Retina (tissue), 1 donor: Measurements from ENCODE around the gene SLC30A3.

Experiments used
- DNase-seq: peaks from one replicate; pipeline ENCODE4 v3.0.0-alpha.2; 2016

The SLC30A3 gene

DNA sequence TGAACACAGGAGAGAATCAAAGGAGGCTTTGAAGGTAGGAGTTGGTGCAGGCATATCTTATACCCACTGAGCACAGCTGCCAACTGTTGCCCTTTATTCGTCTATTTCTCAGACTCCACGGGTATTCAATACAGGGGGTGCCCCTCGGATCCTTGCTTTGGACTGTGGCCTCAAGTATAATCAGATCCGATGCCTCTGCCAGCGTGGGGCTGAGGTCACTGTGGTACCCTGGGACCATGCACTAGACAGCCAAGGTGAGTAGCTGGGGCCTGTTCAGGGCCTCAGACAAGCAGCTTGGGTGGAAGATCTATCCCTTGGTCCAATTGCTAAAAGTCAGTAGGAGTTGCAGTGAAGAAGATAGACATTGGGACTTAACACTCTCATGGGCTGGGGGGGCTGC lies 40.4 kb downstream of the SLC30A3 start:
- no peak for DNase-seq

DNA sequence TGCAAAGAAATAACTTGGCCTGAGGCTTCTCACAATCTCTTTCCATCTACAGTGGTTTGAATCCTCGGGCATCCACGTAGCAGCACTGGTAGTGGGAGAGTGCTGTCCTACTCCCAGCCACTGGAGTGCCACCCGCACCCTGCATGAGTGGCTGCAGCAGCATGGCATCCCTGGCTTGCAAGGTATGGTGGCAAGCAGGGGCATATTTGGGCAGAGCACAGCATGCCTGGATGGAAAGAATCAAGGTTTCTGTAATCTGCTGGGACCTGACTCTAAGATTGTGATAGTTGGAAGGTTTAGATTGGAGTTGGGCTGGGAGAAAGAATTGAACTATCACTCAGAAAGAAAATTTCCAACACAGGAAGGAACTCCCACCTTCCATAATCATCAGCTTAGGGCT lies 41.7 kb downstream of the SLC30A3 start:
- DNase-seq: no peak

DNA sequence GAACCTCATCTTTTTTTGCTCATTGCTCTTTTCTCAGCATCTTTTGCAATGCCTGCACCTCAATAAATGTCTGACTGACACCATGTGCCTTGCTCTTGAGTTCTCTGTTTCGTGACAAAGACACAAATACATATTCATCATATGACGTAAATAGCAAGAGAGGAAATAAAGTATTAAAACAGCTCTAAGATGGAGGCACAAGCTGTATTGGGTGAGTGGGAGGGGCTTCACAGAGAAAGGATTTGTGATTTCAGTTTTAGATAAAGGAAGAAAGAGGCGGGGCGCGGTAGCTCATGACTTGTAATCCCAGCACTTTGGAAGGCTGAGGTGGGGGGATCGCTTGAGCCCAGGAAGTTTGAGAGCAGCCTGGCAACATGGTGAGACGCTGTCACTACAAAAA lies 42.8 kb downstream of the SLC30A3 start:
- DNase-seq: no peak

DNA sequence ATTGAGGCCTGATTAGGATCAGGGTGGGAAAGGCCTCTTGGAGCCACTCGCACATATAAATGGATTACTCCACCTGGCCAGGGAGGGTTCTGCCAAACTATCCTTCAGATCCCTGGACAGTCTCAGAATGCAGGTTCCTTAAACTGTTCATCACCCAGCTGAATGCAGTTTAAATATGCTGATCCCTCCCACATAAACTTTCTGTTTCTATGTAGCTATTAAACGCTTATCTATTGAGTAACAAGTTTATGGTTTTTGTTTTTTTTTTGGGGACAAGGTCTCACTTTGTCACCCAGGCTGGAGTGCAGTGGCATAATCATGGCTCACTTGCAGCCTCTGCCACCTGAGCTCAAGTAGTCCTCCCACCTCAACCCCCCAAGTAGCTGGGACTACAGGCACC lies 43.8 kb downstream of the SLC30A3 start:
- DNase-seq: no peak

DNA sequence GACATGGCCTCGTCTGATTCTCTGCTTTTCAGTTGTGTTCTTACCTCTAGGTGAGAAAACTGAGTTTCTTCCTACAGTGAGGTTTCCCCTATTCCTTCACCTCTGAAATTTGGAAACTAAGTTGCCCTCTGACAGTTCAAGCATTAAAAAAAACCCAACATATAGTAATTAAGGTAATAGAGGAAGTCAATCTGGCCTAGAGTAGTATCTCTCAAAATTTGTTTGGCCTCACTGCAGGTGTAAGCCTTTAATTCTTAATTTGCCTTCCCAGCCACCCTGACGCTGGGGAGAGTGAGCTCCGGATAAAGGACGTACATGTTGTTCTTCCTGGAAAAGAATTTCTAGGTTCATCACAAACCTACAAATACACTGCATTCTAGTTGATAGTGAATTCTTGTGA lies 44.2 kb downstream of the SLC30A3 start:
- DNase-seq: no peak

DNA sequence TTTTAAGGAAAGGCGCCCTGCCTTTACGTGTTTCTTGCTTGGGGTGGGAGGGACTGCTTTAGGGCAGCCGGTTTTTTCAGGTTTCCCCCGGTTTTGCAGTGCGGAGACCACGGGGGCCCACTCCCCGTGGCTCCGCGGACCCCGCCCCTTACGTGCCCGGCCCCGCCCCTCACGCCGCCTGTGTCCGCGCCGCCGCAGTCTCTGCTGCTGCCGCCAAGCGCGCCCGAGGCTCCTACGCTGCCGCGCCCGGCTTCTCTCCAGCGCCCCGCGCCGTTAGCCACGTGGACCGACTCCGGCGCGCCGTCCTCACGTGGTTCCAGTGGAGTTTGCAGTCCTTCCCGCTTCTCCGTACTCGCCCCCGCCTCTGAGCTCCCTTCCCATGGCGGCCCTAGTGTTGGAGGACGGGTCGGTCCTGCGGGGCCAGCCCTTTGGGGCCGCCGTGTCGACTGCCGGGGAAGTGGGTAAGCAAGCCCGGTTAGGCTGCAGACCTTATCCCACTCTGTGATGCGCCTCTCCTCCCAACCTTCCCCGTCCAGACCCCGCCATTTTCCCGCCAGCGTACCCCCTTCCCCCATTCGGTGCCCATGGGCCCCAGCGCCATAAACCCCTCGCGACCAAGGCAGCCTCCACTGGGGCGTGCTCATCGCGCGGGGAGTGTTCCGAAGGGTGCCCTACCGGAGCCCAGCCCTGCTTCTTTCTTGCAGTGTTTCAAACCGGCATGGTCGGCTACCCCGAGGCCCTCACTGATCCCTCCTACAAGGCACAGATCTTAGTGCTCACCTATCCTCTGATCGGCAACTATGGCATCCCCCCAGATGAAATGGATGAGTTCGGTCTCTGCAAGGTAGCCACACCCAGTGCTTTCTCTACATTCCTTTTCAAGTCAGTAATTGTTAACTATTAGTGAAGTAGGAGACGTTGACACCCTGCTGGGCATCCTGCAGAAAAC lies 45.4 kb downstream of the SLC30A3 start, which contains the start of gene CAD:
Gene CAD, plus strand, starts transcription at position 197 of the 949 bp plus-strand sequence. Its CDS starts 183 bp downstream, at position 380.
- peak; percentile 88 for DNase-seq

DNA sequence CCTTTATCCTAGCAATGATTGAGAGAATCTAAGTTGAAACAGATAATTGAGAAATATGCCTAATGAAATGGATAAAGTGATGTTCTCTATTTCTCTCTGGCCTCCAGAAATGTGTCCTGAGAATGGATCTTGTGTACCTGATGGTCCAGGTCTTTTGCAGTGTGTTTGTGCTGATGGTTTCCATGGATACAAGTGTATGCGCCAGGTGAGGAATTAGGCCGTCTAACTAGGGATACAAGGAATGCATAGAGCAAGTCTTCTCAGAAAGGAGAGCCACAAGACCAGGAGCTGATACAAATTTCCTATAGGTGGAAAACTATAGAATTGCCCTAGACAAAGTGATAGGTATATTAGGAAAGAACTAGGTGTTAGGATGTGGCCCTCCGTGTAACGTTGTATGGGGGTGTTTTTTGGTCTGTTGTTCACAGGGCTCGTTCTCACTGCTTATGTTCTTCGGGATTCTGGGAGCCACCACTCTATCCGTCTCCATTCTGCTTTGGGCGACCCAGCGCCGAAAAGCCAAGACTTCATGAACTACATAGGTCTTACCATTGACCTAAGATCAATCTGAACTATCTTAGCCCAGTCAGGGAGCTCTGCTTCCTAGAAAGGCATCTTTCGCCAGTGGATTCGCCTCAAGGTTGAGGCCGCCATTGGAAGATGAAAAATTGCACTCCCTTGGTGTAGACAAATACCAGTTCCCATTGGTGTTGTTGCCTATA lies 46.3 kb downstream of the SLC30A3 start:
- no peak for DNase-seq

DNA sequence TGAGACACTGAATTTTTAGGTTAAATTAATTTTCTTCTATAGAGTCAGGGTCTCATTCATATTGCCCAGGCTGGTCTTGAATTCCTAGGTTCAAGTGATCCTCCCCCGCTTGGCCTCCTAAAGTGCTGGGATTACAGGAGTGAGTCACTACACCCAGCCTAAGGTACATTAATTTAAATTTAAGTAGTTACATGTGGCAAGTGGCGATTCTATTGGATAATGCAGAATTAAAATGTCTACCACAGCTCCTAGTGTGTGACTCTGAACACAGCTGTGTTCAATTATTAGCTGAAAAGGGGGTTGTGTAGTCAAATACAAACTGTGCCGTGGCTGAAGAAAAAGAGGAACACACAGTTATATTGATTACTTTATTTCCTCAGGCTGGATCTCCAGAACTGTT lies 47.9 kb downstream of the SLC30A3 start:
- DNase-seq: no peak

DNA sequence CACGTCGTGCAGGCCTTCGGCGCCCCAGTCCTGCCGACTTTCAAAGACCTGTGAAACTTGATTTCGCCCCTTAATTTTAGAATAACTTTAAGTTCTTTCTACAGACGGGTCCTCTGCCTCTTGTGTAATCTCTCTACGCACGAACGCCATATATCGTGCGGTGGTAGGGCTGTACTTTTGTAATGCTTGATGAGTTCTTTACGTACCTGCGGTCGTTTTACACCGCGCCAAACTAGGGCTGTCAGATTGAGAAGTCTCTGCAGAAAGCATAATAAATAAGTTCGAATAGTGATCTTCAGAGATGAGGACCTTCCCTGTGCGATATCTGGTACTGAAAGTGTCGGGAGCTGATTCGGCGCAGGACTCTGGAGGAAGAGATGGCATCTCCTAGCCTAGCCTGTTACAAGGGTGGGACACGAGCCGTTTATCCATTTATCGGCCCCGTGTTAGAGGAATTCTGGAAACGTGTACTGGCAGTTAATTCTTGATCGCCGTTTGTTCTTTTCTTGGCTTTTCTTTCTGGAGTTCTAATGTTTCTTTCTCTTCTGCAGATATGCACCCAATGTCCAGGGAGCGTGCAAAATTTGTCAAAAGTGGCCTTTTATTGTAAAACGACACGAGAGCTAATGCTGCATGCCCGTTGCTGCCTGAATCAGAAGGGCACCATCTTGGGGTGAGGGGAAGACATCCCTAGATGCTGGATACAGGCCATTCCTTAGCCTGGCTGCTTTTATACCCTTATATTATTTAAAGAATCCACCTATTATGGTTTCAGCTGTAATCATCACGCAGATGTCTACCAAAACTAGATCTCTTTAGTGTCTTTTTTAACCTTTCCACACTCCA lies 50.0 kb downstream of the SLC30A3 start:
- no peak for DNase-seq

DNA sequence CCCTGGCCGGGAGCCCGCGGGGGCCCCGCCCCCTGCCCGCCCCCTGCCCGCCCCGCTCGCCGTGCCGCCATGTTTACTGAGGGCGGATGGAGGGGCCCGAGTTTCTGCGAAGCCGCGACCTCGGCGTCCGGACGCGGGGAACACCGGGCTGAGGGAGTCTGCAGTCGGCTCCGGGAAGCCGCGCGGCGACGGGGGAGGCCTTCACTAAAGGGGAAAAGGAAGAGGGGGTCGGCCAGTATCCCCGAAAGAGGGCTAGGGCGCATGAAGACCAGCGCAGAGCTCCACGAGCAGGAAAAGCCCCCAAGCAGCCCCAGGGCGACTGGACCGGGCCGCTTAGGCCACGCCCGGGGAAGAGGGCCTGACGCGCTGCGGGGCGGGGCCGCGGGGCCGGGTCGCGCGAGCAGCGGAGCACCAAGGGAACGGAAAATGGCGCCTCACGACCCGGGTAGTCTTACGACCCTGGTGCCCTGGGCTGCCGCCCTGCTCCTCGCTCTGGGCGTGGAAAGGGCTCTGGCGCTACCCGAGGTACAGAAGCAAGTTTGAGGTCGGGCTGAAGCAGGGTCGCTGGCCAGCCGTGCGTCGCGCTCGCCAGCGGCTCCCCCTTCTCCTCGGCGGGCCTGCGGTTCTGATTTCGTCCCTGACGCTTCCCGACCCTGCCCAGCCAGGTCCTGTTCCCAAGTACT lies 50.8 kb downstream of the SLC30A3 start, which contains the start of the genes ATRAID and SLC5A6:
Gene ATRAID, plus strand, starts transcription at position 99 of the 683 bp plus-strand sequence. Its CDS starts 328 bp downstream, at position 427.
Gene SLC5A6, minus strand, starts transcription at position 326 of the 683 bp plus-strand sequence. CDS start 4,618 bp downstream, outside the sequence.
- peak; percentile 99 for DNase-seq

DNA sequence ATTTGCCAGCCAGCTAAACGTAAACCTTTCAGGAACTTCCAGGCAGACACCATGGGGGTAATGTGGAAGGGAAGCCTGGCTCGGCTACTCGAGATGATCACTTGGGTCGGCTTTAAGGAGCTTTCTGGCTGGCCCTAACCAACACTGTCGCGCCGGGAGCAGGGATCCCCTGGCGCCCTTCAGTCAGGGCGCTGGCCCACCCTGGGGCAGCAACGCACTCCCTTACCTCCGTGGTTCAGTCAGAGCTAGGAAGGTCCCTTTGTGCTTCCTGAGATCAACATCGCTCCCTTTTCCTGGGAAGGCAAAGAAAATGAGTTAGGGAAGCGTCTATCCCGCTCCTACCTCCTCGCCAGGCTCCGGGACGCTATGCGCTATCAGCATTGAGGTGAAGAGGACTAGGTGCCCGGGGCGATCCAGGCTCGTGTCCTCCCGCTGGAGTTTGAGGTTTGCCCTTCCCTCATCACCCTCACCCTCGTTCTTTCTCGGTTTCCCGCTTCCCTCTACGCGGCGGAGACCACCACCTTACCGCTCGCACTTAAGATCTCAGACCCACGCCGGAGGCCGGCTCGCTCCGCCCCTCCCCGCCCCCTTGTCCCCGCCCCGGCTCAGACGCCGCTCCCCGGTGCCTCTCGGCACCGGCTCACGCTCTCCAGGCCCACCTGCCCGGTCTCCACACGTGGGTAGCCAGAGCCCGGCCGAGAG lies 51.5 kb downstream of the SLC30A3 start:
- DNase-seq: peak; percentile 74

DNA sequence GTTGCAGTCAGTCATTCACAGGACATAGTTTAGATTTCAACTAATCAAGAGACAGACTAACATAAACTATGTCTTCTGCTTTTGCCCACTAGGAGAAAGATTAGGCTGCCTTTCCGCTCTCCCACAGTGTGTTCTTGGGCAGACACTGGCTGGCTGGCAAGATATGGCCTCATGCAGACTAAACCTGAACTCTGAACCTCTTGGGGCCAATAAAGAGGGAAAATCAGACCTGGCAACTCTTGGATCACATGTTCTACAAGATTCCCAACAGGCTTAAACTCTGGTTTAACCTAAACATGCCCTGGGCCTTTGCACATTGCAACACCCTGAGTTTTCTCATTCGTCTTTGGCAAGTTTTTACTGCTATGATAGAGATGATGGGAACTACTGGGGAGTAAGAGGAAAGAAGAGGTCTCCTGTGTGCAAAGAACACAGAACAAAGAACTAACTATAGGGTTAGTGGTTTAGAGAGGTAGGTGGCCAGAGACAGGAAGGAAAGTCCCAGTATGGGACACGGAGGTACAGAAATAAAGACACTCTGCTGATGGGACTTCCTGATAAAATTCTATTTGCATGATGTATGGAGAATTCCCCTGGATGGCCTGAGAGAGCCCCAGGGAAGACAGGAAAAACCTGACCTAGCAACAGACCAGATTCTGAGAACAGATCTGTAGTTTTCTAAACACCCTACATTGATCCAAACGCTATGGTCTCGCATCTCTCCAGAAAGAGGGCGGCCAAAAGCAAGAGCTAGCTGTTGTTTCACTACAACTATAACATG lies 53.0 kb downstream of the SLC30A3 start:
- no peak for DNase-seq

DNA sequence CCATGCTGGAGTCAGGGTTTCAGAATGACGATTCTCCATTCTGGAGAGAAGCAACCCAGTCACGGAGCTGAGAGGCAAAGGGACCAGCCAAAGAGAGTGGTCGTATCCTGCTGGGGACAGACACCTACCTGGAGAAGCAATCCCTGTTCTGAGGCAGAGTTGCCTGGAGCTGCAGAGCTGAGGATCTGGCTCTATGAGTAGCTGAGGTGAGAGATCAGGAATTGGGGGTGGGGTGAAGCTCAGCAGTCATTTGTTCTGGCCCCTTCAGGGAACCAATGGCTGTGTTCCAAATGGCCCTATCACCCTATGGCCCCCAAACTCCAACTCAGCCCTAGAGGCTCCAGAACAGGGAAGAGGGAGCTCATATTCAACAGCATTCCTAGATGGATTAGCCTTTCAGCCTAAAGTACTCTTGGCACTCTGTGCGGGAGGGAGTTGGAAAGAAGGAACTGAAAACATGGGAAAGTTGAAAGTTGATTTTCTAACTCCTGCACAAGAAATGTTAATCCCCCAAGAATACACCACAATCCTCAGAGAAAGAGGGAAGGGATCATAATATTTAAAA lies 54.3 kb downstream of the SLC30A3 start:
- DNase-seq: no peak

DNA sequence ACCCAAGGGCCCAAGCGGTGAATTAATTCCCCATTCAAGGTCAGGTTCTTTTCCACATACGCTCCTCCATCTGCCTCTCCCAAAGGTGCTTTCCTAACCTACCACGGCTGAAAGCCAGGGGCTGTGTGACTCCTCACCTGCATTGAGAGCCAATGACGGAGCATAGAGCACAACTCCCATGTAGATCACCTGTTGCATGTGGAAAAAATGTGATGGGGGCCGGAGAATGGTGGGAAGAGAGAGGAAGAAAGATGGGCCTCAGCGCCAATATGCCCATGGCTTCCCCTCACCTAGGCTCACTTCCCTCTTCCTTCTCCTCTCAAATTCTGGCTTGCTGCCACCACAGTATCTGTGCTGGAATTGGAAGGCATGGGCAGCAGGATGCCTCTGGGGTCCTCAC lies 56.5 kb downstream of the SLC30A3 start:
- DNase-seq: no peak

DNA sequence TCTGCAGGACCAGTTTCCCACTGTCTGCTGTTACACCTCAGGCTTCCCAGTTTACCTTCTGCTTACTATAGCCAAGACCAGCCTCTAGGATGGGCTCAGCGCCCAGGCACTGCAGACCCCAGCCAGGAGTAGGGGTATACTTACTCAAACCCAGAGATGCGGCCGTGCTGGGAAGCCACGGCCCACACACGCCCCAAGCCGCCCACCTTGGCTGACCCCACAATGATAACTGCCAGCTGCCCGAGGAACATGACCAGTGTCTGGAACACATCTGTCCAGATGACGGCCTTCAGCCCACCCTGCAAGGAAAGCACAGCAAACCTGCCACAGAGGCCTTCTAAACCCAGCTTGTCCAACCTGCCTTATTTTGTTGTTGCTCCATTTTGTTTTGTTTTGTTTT lies 57.6 kb downstream of the SLC30A3 start:
- no peak for DNase-seq

DNA sequence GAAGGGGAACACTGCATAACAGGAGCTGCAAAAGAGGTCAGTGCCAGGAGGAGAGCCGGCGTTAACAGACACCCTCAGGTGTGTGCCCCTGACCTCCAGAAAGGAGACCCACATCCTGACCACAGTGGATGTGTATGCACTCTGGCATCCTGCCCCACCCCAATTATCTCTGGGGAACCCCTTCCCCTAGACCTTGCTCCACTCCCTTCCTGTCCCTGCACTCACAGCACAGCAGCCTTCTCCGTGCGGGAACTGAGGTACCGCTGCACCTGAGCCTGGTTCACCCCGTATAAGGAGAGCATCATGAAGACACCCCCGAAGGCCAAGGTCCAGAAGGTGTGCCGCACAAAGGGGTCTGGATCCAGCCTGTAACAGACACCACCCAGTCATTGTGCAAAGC lies 58.3 kb downstream of the SLC30A3 start:
- no peak for DNase-seq

DNA sequence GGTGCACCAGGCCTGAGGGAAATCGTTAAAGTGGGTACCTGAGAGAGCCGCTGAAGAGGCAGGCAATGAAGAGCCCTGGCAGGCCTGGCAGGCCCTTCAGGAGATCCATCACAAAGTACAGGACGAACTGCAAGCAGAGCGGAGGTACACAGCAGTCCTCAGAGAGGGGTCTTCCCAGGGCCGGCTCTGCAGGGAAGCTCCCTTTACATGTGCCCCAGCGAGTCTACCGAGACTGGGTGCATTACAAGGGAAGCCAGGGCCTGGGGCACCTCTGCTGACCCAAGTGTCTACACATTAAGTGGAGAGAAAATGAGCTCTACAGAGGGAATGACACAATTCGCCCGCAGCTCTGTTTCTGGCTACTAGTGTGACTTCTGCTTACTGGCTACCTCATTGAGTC lies 59.1 kb downstream of the SLC30A3 start:
- no peak for DNase-seq
